ENCODE results near the gene BRF1.

DNA sequence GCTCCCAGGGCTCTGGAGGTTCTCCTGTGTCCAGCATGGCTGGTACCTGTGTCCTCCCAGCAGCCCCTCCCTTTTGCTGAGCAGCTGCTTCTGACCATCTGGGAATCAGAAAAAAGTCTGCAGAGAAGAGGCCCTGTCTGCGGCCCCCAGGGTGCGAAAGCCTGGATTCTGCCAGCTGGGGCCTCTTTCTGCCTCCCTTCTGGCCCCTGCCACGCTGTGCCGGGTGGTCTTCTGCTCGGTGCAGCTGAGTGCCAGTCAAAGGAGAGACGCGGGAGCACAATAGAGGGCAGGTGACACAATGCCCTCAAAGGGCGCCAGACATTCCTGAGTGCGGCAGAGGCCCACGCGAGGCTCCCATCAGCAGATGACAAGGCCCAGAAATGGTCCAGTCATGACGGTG, 39.8 kb downstream of the BRF1 start:
- TF ChIP-seq, protein P1, sequence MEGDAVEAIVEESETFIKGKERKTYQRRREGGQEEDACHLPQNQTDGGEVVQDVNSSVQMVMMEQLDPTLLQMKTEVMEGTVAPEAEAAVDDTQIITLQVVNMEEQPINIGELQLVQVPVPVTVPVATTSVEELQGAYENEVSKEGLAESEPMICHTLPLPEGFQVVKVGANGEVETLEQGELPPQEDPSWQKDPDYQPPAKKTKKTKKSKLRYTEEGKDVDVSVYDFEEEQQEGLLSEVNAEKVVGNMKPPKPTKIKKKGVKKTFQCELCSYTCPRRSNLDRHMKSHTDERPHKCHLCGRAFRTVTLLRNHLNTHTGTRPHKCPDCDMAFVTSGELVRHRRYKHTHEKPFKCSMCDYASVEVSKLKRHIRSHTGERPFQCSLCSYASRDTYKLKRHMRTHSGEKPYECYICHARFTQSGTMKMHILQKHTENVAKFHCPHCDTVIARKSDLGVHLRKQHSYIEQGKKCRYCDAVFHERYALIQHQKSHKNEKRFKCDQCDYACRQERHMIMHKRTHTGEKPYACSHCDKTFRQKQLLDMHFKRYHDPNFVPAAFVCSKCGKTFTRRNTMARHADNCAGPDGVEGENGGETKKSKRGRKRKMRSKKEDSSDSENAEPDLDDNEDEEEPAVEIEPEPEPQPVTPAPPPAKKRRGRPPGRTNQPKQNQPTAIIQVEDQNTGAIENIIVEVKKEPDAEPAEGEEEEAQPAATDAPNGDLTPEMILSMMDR (IDR thresholded peaks at IDR 0.05) = no peak
- TF ChIP-seq, protein P2, sequence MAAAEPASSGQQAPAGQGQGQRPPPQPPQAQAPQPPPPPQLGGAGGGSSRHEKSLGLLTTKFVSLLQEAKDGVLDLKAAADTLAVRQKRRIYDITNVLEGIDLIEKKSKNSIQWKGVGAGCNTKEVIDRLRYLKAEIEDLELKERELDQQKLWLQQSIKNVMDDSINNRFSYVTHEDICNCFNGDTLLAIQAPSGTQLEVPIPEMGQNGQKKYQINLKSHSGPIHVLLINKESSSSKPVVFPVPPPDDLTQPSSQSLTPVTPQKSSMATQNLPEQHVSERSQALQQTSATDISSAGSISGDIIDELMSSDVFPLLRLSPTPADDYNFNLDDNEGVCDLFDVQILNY (CRISPR knock-in tag; IDR thresholded peaks at IDR 0.05) = no peak
- TF ChIP-seq ESRRA (CRISPR knock-in tag; IDR thresholded peaks at IDR 0.05; ENCODE audit: borderline replicate concordance) = no peak
- TF ChIP-seq, protein P3, sequence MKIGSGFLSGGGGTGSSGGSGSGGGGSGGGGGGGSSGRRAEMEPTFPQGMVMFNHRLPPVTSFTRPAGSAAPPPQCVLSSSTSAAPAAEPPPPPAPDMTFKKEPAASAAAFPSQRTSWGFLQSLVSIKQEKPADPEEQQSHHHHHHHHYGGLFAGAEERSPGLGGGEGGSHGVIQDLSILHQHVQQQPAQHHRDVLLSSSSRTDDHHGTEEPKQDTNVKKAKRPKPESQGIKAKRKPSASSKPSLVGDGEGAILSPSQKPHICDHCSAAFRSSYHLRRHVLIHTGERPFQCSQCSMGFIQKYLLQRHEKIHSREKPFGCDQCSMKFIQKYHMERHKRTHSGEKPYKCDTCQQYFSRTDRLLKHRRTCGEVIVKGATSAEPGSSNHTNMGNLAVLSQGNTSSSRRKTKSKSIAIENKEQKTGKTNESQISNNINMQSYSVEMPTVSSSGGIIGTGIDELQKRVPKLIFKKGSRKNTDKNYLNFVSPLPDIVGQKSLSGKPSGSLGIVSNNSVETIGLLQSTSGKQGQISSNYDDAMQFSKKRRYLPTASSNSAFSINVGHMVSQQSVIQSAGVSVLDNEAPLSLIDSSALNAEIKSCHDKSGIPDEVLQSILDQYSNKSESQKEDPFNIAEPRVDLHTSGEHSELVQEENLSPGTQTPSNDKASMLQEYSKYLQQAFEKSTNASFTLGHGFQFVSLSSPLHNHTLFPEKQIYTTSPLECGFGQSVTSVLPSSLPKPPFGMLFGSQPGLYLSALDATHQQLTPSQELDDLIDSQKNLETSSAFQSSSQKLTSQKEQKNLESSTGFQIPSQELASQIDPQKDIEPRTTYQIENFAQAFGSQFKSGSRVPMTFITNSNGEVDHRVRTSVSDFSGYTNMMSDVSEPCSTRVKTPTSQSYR (CRISPR knock-in tag; IDR thresholded peaks at IDR 0.05) = no peak
- TF ChIP-seq TP53 (CRISPR knock-in tag; IDR thresholded peaks at IDR 0.05) = no peak
- TF ChIP-seq, protein P4, sequence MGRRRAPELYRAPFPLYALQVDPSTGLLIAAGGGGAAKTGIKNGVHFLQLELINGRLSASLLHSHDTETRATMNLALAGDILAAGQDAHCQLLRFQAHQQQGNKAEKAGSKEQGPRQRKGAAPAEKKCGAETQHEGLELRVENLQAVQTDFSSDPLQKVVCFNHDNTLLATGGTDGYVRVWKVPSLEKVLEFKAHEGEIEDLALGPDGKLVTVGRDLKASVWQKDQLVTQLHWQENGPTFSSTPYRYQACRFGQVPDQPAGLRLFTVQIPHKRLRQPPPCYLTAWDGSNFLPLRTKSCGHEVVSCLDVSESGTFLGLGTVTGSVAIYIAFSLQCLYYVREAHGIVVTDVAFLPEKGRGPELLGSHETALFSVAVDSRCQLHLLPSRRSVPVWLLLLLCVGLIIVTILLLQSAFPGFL (CRISPR knock-in tag; IDR thresholded peaks at IDR 0.05; ENCODE audit: borderline replicate concordance) = no peak
- no peak for TF ChIP-seq SMAD3 (CRISPR knock-in tag; IDR thresholded peaks at IDR 0.05; ENCODE audit: borderline replicate concordance)
- no peak for TF ChIP-seq FOXJ3 (CRISPR knock-in tag; IDR thresholded peaks at IDR 0.05; ENCODE audit: borderline replicate concordance)

All from WTC11 (cell line).